NCI-H2171 (cell line): Measurements from ENCODE around the gene BRWD1.

ENCODE experiments used
- DNase-seq: peaks from one replicate; lab custom pipeline; 2025; lab: John Stamatoyannopoulos, UW

BRWD1 gene

DNA sequence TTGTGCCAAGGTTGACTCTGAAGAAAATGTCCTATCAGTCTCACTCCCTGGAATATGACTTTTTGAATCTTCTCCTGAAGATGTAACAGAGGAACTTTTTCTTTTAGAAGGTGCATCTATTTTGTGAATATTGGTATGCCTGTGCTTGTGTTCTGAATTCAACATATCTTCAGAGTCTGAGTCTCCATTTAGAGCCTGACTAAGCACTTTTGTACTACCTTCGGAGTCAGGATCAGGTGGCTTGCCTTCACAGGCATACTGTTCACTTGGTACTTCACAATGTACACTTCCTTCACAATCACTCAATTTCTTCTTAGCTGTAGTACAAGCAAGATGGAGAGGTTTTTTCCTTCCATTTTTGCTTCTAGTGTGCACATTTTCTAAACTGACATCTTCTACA is 116.6 kb downstream of the BRWD1 start:
- DNase-seq = no peak

DNA sequence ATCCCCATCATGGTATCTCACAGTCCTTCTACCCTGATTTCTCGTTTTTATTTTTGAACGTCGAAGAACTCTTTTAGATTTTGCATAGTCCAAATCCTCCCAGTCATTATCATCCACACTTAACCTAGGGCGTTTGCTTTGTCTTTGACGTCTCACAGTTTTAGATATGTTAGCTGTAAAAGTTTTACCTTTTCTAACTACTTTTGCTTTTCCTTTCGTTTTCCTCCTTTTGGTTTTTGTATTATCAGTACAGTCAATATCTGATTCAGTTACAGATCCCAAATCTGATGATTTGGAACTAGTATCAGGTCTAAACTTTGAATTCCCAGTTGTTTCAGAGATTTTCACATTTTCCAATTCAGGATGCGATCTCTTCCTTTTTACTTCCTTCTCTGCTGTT is 117.1 kb downstream of the BRWD1 start:
- no peak for DNase-seq

GRCh38 chr21:39193380-39193779 is 120.1 kb downstream of the BRWD1 start:
- DNase-seq = no peak

DNA sequence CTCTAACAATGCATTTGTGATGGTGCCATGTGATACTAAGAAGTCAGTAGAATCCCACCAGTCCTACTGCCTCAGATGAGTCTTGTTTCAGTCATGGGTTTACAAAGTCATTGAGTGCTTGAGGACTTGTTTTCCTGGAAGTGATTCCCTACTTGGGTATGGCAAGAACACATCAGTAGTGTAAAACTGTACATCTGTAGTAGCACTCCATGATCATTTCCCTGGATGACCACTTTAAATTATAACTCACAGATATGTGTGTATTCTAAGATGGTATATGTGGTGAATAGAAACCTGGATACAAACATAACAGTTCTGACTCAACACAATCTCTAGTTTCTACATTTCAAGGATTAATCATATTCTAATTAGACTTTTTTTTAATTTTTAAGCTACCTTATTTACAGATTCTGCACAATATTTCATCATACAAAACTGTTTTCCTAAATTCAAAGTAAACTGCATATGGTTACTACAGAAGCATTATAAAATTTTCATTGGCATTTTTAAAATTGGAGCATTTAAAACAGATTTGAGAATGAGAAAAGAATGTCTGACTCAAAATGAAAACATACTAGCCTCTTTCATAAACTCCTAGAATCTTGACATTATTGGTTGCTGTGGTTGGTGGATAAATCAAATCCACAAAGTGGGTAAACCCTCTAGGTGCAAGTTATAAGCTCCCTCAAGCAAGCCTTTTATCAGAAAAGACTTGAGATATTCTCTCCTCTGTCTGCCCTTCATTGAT is 123.4 kb downstream of the BRWD1 start:
- DNase-seq = no peak

DNA sequence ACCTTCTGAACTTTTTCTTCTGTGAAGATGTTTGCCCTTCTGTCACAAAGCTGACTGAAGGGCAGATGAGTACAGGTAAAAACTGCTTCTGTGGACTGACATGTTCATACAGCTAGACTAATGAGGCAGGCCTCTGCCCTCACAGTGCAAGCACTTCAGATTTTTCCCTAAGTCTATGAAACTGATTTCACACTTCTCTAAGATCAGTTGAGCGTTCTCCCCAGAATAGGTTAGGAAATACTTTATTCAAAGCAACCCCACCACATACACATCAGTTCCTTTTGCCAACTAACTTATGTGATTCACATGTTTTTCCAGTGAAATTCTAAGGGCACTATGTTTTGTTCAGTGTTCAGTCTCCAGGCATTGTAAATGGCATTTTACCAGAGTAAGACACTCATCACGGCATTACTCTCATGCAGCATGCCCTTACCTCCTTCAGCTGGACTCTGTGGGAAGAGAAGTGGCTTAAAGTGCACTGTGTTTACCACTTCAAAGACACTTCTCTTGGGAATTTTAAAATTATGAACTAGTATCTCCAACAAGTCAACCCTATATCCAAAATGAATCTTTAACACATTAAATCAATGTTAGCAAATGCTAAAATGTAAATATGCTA is 124.8 kb downstream of the BRWD1 start:
- no peak for DNase-seq

DNA sequence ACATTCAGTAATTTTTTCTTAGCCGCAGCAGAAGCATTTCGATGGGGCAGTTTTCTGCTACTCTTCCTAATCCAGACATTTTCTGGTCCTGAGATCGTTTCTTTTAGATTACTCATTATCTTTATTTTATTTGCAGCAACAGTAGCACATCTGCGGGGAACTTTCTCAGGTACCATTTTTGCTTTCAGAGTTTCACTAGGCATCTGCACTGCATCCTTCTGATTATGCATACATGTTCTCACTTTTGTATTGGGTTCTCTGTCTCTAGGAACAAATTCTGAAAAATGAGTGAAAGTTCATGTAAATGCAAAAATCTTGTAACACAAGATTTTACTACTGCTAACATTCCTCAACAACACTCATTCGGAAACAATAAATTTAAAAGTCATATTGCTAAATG is 126.3 kb downstream of the BRWD1 start:
- DNase-seq = no peak

DNA sequence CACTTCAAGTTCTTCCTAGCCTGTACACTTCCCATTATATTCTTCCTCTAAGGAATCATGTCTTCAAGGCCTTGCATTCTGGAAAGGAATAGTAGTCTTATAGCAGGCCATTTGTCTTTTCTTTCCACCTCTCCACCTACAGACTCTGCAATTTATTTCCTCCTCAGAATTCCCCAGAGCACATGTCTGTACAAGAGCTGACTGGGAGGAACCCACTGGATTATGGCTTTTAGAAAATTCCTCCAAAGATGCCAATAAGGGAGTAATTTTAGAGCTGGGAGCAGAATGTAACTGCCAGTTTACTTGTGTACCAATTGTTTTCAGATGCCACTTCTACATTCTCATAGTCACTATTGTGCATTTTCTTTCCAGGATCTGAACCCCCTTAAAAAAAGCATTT is 126.8 kb downstream of the BRWD1 start:
- no peak for DNase-seq

DNA sequence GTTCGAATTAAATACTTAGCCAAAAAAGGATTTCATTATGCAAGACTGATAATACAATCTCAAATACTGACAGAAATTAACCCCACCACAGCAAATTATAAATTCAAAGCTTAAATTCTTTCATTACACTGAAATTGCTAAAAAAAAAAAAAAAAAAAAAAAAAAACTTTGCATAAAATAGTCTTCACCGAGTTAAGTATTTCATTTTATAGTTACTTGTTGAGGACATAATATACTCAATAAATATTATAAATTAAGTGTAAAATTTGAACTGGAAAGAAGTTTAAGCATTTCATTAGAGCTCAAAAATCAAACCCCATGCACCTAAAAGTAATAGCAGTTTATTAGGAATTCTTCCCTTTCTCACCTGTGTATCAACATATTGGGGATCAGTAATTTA is 128.3 kb downstream of the BRWD1 start:
- DNase-seq = no peak

GRCh38 chr21:39184050-39184980 is 129.1 kb downstream of the BRWD1 start:
- no peak for DNase-seq

- peak; percentile 94 for DNase-seq
Measured at GRCh38 chr21:39183272-39184049, 130.0 kb downstream of the BRWD1 start, which contains the start of gene PSMG1. Gene PSMG1 (minus strand): TSS chr21:39183451. CDS start chr21:39183385, 66 bp downstream.

DNA sequence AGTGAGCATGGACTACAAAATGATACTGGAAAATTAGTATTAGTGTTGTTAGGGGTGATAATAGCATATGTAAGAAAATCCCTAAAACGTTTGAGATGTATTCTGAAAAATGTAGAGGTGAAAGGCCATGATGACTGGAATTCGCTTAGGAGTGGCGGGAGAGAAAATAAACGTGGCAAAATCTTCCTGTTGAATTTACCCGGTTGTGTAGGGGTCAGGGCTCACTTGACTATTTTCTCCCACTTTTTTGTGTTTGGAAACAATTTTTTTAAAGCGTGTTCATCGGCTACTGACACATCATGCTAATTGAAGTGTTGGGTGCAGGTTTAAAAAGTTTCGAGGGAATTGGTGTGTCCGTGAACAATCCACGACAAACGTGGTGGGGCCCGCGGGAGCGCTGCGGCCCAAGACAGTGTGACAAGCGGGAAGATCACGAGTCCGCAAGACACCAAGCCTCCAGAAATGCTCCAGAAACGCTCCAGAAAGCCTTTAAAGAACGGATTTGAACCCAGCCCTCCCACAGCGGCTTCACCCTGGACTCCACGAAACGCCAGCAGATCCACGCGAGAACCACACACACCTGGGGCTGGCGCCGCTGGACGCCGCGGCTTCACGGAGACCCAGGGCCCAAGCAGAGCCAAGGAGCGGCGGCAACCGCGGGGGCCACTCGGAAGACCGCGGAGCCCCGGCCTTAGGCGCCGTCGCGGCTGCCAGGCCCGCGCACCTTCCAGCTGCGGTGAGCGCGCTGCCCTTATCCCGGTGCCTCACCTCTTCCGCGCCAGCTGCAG is 130.8 kb downstream of the BRWD1 start:
- no peak for DNase-seq

DNA sequence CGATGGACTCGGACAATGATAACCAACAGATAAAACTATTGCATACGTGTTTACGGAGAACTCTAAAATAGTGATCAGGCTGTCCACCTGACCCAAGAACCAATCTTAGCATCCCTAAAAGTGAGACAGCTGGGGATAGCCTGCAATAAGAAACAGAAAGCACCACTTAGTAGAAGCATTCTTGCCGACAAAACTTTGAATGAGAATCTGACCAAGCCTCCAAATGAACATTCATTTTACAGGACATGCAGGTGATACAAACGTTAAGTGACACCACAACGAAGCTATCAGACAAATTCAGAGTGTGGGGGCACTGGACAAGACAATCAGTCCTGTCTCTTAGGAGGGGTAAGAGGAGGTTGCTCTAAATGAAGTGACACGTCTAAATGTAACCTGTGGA is 131.4 kb downstream of the BRWD1 start:
- DNase-seq = no peak

GRCh38 chr21:39181205-39181818 is 132.1 kb downstream of the BRWD1 start:
- DNase-seq = no peak

- DNase-seq = no peak
Measured at GRCh38 chr21:39180429-39181019, 132.9 kb downstream of the BRWD1 start.

- DNase-seq = no peak
Measured at GRCh38 chr21:39178421-39178820, 135.0 kb downstream of the BRWD1 start.

- DNase-seq = no peak
Measured at GRCh38 chr21:39176271-39176709, 137.1 kb downstream of the BRWD1 start.

DNA sequence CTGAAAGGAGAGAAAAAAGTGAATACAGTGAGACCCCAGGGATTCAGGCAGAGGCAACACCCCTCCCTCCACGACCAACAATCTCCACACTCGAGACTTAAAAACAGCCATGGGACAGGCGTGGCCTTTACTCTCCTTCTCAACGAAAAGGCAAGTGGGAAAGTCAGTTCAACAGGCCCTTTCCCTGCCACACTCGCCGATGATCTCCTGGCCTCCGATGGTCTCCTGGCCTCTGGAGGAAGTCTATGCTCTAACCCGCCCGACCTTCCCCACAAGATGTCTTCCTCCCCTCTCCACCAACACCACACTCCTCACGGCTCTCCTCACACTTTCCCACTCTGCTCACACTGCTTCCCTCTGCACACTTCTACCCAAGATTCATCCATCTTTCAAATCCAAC is 137.8 kb downstream of the BRWD1 start:
- DNase-seq = no peak

DNA sequence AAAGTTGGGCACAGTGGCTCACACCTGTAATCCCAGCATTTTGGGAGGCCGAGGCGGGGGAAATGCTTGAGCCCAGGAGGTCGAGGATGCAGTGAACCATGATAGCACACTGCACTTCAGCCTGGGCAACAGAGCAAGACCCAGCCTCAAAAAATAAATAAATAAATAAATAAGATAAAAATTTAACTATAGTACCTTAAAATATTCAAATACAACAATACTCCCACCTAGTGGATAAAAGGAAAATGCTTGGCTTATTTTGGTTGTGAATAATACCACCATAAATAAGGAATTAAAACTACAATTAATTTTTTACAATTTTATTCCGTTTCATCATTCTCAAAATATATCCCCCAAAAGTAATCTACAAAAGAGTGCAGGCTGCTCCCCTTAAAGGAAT is 138.3 kb downstream of the BRWD1 start:
- DNase-seq = no peak

DNA sequence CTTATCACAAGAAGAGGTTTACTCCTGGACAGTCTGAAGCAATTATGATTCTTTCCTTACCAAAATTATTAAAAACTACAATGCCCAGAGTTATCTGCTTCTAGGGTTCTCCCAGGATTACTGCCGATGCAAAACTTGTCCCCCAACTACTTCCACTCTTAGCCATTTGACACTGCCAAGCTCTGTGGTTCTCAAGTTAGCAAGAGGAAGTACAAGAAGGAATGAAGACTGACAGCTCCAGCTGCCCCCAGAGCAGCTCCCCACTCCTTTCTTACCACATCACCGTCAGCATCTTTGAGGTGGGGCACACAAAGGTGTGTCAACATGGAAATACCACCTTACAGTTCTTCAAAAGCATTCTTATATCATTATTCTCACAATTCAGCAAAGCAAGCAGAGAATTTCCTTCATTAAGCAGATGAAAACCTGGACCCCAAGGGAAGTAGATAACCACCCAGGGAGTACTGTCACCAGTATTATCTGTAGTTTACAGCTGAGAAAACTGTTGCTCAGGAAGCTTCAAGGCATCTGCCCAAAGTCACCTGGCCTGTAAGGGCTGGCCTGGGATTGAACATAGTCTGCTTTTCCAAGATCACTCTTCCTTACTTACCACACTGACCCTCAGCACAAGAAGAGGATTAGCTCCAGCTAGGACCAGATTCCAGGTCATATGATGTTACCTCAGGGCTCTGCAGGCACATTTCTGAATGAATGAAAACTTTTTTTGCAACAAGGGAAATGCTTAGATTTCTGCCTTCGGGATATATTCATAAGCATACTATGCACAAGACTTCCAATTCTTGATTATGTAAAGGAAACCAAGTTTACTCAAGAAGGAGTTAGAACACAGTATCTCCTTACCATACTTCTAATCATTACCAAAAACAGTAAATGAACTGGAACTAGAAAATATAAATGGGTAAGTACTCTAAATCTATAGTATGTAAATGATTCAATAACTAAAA is 139.4 kb downstream of the BRWD1 start:
- no peak for DNase-seq
